Endometrial microvascular endothelial cells (primary cell): ENCODE results near the gene PRR5L. TPM values are rescaled to one million over a fixed set of nuclear protein-coding genes. Genes with fewer than 3 reads are reported as not detected.

Experiments
- in situ Hi-C: cut with HindIII; loops from 2 replicates; pipeline ENCODE4 v1.10.0; 2017; ENCODE audit warnings: low sequenced_read_pairs, low pct_unique_long_range_greater_than_20kb; ENCODE audit errors: inconsistent ontology term
- total RNA-seq: library from RNA; depleted of rRNA; stranded (reverse); fragments of >200 nt; gene quantifications from one replicate; pipeline ENCODE4 v1.2.3, GENCODE V29; 2015; ENCODE audit errors: inconsistent ontology term

Gene PRR5L
- total RNA-seq, 1 donor from 2014 or later = 25.6 TPM

- in situ Hi-C loops = no loop called here
Observed at GRCh38 chr11:36273110-36273509, 23.0 kb upstream of the PRR5L start.

GRCh38 chr11:36274414-36274813 lies 21.7 kb upstream of the PRR5L start:
- in situ Hi-C loops = no loop called here

- in situ Hi-C loops = loop anchor here (25.0 kb wide), 1 partner anchor 209 kb away; no protein-coding TSS in a partner anchor
Observed at GRCh38 chr11:36278531-36279282, 17.4 kb upstream of the PRR5L start.

GRCh38 chr11:36280531-36280930 lies 15.6 kb upstream of the PRR5L start:
- in situ Hi-C loops = loop anchor here (25.0 kb wide), 1 partner anchor 207 kb away; no protein-coding TSS in a partner anchor

GRCh38 chr11:36281850-36282249 lies 14.2 kb upstream of the PRR5L start:
- in situ Hi-C loops = loop anchor here (25.0 kb wide), 1 partner anchor 205 kb away; no protein-coding TSS in a partner anchor

DNA sequence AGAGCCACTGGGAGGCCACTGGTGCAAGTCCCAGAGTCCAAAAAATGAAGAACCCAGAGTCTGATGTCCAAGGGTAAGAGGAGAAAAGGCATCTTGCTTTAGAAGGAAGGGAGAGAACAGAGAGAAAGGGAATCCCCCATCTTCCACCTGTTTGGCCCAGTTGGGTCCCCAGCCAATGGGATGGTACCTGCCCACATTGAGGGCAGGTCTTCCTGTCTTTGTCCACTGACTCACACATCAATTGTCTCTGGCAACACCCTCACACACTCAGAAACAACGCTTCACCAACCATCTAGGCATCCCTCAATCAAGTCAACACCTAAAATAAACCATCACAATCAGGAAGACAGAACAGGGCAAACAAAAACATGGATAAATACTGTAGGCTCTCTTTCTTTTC lies 13.2 kb upstream of the PRR5L start:
- in situ Hi-C loops = loop anchor here (25.0 kb wide), 1 partner anchor 204 kb away; no protein-coding TSS in a partner anchor

DNA sequence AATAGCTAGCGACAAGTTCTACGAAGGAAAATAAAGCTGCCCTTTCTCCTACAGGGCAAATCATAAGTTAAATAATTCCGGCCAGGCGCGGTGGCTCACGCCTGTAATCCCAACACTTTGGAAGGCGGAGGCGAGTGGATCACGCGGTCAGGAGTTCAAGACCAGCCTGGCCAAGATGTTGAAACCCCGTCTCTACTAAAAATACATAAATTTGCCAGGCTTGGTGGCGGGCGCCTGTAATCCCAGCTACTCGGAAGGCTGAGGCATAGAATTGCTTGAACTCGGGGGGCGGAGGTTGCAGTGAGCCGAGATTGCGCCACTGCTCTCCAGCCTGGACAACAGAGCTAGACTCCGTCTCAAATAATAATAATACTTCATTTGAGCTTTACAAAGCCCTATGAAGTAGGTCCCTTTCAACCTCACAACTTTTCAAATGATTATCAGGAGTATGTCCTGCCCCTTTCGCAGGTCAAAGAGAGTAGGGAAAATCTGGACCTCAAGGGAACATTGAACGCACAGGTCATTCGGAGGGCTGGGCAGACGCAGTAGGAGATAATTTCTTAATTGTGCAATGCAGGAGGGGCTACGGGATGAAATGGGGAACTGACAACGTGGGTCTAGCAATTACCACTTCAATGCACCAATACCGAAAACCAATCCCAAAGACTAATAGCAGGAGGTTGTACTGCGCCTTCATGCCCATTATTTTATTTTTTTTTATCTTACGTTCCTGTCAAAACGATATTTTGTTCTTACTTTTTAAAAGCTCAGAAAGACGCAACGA lies 7.5 kb upstream of the PRR5L start:
- in situ Hi-C loops = loop anchor here (25.0 kb wide), 1 partner anchor 199 kb away; no protein-coding TSS in a partner anchor

DNA sequence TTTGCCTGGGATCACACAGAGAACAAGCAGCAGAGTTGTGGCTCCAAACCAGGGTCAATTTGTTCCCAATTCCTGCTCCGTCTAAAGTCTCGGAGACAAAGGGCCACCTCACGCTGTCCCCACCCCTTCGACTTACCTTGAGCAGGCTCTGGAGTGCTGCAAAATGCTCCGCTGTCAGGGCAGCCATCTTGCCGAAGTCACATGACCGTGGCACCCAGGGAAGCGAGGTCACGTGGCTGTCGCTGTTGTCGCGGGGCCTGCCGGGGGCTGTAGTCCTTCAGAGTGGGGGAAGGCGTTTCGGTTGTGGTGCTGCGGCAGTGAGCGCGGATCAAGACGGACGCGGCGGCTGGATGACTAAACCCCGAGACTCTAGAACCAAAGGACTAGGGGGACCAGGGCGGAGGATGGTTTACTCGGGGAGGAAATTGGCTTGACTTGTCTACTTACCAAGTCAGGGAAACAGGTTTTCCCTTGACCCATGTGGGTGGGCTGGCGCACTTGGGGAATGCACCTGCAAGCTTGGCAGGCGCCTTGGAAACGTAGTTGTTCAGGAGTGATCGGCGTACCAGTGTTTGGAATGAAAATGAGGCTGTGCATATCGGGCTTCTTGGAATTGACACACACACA lies 6.7 kb upstream of the PRR5L start, which contains the start of gene COMMD9:
Gene COMMD9, minus strand, starts transcription at position 199 of the 627 bp plus-strand sequence. Its CDS starts 12 bp downstream, at position 187.
- in situ Hi-C loops = loop anchor here (25.0 kb wide), 1 partner anchor 198 kb away; no protein-coding TSS in a partner anchor

DNA sequence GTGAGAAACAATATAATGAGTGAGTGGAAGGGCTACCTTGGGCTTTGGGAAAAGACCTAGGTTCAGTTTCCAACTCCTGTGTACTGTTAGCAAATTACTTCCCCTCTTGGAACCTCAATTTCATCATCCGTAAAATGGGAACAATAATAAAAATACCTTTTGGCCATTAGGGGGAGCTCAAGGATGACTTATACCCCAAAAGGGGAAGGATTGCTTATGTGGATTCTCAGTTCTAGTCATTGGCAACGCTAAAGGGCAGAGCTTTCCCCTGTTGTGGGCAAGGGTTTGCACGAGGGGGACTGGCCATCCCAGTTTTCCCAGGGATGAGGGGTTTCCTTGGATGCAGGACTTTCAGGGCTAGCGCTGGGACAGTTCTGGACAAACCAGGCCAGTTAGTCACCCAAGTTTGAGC lies 3.8 kb upstream of the PRR5L start:
- in situ Hi-C loops = loop anchor here (25.0 kb wide), 1 partner anchor 195 kb away; no protein-coding TSS in a partner anchor

GRCh38 chr11:36296884-36297543 lies 926 bp downstream of the PRR5L start:
- in situ Hi-C loops = loop anchor here (25.0 kb wide), 1 partner anchor 190 kb away; no protein-coding TSS in a partner anchor

- in situ Hi-C loops = no loop called here
Observed at GRCh38 chr11:36300650-36301049, 4.6 kb downstream of the PRR5L start.

GRCh38 chr11:36304351-36304750 lies 8.3 kb downstream of the PRR5L start:
- in situ Hi-C loops = no loop called here

- in situ Hi-C loops = no loop called here
Observed at GRCh38 chr11:36305047-36305446, 9.0 kb downstream of the PRR5L start.

DNA sequence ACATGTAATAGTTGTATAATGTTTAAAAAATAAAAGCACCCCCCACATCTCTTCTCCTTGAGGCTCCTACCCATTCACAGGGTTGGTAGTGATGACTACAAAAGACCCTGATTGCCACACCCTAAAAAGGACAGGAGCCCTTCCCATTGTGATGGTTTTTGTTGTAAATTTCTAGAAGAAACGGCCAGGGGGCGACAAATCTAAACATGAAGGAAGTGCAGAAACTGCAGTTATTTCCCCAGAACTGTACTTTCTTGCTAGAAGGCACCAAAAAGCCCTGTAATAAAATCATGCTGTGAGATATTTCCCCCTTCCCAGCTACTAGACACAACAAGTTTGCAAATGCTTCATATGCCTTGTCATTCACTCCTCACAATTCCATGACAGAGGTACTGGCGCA lies 10.8 kb downstream of the PRR5L start:
- in situ Hi-C loops = no loop called here

DNA sequence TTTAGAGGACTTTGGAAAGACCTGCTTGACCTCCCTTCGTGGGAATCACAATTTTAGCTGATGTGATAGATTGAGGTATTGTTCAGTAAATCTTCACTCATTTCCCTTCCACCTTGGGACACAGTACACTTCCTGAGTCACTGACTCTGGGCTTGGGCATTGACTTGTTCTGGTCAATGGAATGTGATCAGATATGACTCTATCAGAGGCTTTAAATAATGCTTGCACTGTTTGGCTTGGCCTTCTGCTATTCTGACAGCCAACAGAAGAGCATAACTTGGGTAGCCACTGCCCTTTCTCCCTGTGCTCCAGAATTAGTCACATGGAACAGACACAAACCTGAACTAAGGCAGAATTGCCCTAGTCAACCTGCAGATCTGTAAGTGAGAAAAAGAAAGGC lies 12.5 kb downstream of the PRR5L start:
- in situ Hi-C loops = no loop called here

- in situ Hi-C loops = no loop called here
Observed at GRCh38 chr11:36309779-36310178, 13.7 kb downstream of the PRR5L start.

- in situ Hi-C loops = no loop called here
Observed at GRCh38 chr11:36311926-36312595, 16.0 kb downstream of the PRR5L start.
